SK-N-SH (cell line): ENCODE results near the gene ASXL2. TPM values are rescaled to one million over a fixed set of nuclear protein-coding genes. Genes with fewer than 3 reads are reported as not detected.

ENCODE experiments used
- CTCF ChIA-PET: fragments of 300-600, 350-600 bp; formaldehyde crosslinking; extraction: SDS; loops from one replicate; lab custom pipeline; 2021; lab: Yijun Ruan, JAX
- POLR2A ChIA-PET: fragments of 350-600 bp; sonication (Branson Sonifier 250); formaldehyde crosslinking; extraction: SDS; loops from one replicate; lab custom pipeline; 2020; ENCODE audit warnings: antibody characterized with exemption, inconsistent platforms; lab: Yijun Ruan, JAX
- DNase-seq: peaks from one replicate; pipeline ENCODE4 v3.0.0; 2012
- H2AFZ ChIP-seq: fragments of 200-600 bp; sonication (generic); 2 replicates; pipeline ENCODE4 v1.8.1; 2016; ENCODE audit warnings: antibody characterized with exemption, mild to moderate bottlenecking, low read depth
- H3F3A ChIP-seq: fragments of 200-600 bp; sonication (generic); replicated peaks from 2 replicates; pipeline ENCODE3; 2016; ENCODE audit warnings: antibody characterized with exemption, mild to moderate bottlenecking; ENCODE audit not compliant: insufficient read depth
- H3K27ac ChIP-seq, 2 experiments: fragments of 200-500 bp in 1 of 2; fragments of 200-600 bp in 1 of 2; sonication (Bioruptor generic) in 1 of 2; sonication (generic), shearing (Covaris generic) in 1 of 2; 2 replicates each; pipeline versions ENCODE4 v1.5.1 to v1.6.1; 2014 to 2016; ENCODE audit warnings: low read depth in 2 of 2, inconsistent platforms in 1 of 2, low read length in 1 of 2, mild to moderate bottlenecking in 1 of 2, mixed read lengths in 1 of 2
- H3K27me3 ChIP-seq: fragments of 200-600 bp; sonication (generic), shearing (Covaris generic); 2 replicates; pipeline ENCODE4 v1.6.1; 2016; ENCODE audit warnings: mixed run types; ENCODE audit not compliant: insufficient read depth
- H3K36me3 ChIP-seq, 2 experiments: fragments of 200-500 bp in 1 of 2; fragments of 200-600 bp in 1 of 2; sonication (Bioruptor generic) in 1 of 2; sonication (generic) in 1 of 2; replicated peaks in 1 of 2; 2 replicates each; pipeline versions ENCODE3 to v1.5.1; 2014 to 2016; ENCODE audit warnings: low read length in 1 of 2, mild to moderate bottlenecking in 1 of 2; ENCODE audit not compliant: insufficient read depth in 2 of 2, control insufficient read depth in 1 of 2
- H3K4me1 ChIP-seq, 2 experiments: fragments of 200-500 bp in 1 of 2; fragments of 200-600 bp in 1 of 2; sonication (Bioruptor generic) in 1 of 2; sonication (generic), shearing (Covaris generic) in 1 of 2; 2 replicates each; pipeline versions ENCODE4 v1.5.1 to v1.6.1; 2014 to 2016; ENCODE audit warnings: low read depth in 1 of 2, low read length in 1 of 2, mixed run types in 1 of 2; ENCODE audit not compliant: insufficient read depth in 2 of 2, control insufficient read depth in 1 of 2
- H3K4me2 ChIP-seq: fragments of 200-600 bp; sonication (generic), shearing (Covaris generic); 2 replicates; pipeline ENCODE4 v1.6.1; 2017; ENCODE audit warnings: mixed run types
- H3K4me3 ChIP-seq, 2 experiments: fragments of 200-500 bp in 1 of 2; fragments of 200-600 bp in 1 of 2; sonication (Bioruptor generic) in 1 of 2; sonication (generic), shearing (Covaris generic) in 1 of 2; 2 replicates each; pipeline versions ENCODE4 v1.5.1 to v1.8.1; 2014 to 2016; ENCODE audit warnings: low read depth in 2 of 2, inconsistent platforms in 1 of 2, low read length in 1 of 2, mild to moderate bottlenecking in 1 of 2, mixed read lengths in 1 of 2, moderate library complexity in 1 of 2
- H3K79me2 ChIP-seq: fragments of 200-600 bp; sonication (generic); 2 replicates; pipeline ENCODE4 v1.8.1; 2017; ENCODE audit warnings: mild to moderate bottlenecking; ENCODE audit not compliant: insufficient read depth
- H3K9ac ChIP-seq: fragments of 200-600 bp; sonication (generic); 2 replicates; pipeline ENCODE4 v1.6.1; 2017; ENCODE audit warnings: mixed run types
- H3K9me2 ChIP-seq: fragments of 200-600 bp; sonication (generic); 2 replicates; pipeline ENCODE4 v1.6.1; 2017; ENCODE audit warnings: mixed run types
- H3K9me3 ChIP-seq: fragments of 200-600 bp; sonication (generic); 2 replicates; pipeline ENCODE4 v1.6.1; 2017; ENCODE audit warnings: mixed run types, mild to moderate bottlenecking, moderate library complexity
- H4K20me1 ChIP-seq: fragments of 200-600 bp; sonication (generic); 2 replicates; pipeline ENCODE4 v1.6.1; 2017; ENCODE audit warnings: mild to moderate bottlenecking, mixed run types; ENCODE audit not compliant: insufficient read depth
- MEF2A ChIP-seq: IDR thresholded peaks from 2 replicates; pipeline ENCODE4 v1.4.0; 2012; ENCODE audit warnings: low read depth, borderline replicate concordance
- POLR2AphosphoS5 ChIP-seq: IDR thresholded peaks from 2 replicates; pipeline ENCODE4 v1.6.1; 2012; ENCODE audit warnings: low read depth, low read length
- RFX5 ChIP-seq: IDR thresholded peaks from 2 replicates; pipeline ENCODE4 v1.6.1; 2012; ENCODE audit warnings: mild to moderate bottlenecking, improper control_type of control experiment, low read length
- TEAD4 ChIP-seq: IDR thresholded peaks from 2 replicates; pipeline ENCODE4 v1.4.0; 2012; ENCODE audit warnings: mild to moderate bottlenecking, borderline replicate concordance; ENCODE audit not compliant: insufficient read depth
- USF1 ChIP-seq: IDR thresholded peaks from 2 replicates; pipeline ENCODE4 v1.4.0; 2012; ENCODE audit warnings: low read depth, borderline replicate concordance
- YY1 ChIP-seq: IDR thresholded peaks from 2 replicates; pipeline ENCODE4 v1.4.0; 2012; ENCODE audit warnings: low read depth, mild to moderate bottlenecking
- WGBS: methylation state at CpG from one replicate; pipeline ENCODE4 v1.1.6; 2017; ENCODE audit warnings: low lambda C conversion rate; 5-methylcytosine and 5-hydroxymethylcytosine counted together
- polyA plus RNA-seq, 3 experiments: library from polyadenylated mRNA; depleted of rRNA; stranded (reverse); fragments of >200 nt; gene quantifications; 2 replicates each; pipeline ENCODE4 v1.2.3, GENCODE V29; 2012
- TF ChIP-seq, protein P1 (sequence below): IDR thresholded peaks from 2 replicates; pipeline ENCODE4; 2012
- TF ChIP-seq, protein P2 (sequence below): IDR thresholded peaks from 2 replicates; pipeline ENCODE4 v1.4.0; 2012; ENCODE audit warnings: low read depth
- TF ChIP-seq, protein P3 (sequence below): fragments of 150-350 bp; IDR thresholded peaks from 2 replicates; pipeline ENCODE4 v1.6.1; 2017; ENCODE audit warnings: antibody characterized with exemption, low read length, low read depth, borderline replicate concordance
- TF ChIP-seq, protein P4 (sequence below): IDR thresholded peaks from 2 replicates; pipeline ENCODE4 v1.6.1; 2012; ENCODE audit warnings: mild to moderate bottlenecking, low read depth, low read length, moderate library complexity

Gene ASXL2
- polyA plus RNA-seq, 1 of the 3 experiments (the other 2 are of a cell fraction) = 4.8 TPM

GRCh38 chr2:25838152-25838756 is 40.0 kb downstream of the ASXL2 start:
- no peak overlapping the region for H2AFZ ChIP-seq
- no peaks in the 10 kb centered on the region for H3K9me3 ChIP-seq
- peaks cover 3 to 14% of the 10 kb centered on the region in 2 experiments for H3K36me3 ChIP-seq
- DNase-seq = no peak
- ChIA-PET CTCF (interaction anchor here (0.6 to 9.5 kb wide), 3 partner anchors 16 to 118 kb away, joined by 3 to 90 read pairs (median 3); no protein-coding TSS in a partner anchor), POLR2A (interaction anchor here (0.7 kb wide), 1 partner anchor 8 kb away, joined by 3 read pairs; no protein-coding TSS in a partner anchor)
- no peaks in the 10 kb centered on the region for H4K20me1 ChIP-seq
- 93% methylated on average over 2 of the region's 2 CpGs for WGBS
- no peak overlapping the region for H3K4me3 ChIP-seq
- H3F3A ChIP-seq = peaks cover 5% of the 10 kb centered on the region
- H3K9ac ChIP-seq = no peak overlapping the region
- TF ChIP-seq, protein P1, sequence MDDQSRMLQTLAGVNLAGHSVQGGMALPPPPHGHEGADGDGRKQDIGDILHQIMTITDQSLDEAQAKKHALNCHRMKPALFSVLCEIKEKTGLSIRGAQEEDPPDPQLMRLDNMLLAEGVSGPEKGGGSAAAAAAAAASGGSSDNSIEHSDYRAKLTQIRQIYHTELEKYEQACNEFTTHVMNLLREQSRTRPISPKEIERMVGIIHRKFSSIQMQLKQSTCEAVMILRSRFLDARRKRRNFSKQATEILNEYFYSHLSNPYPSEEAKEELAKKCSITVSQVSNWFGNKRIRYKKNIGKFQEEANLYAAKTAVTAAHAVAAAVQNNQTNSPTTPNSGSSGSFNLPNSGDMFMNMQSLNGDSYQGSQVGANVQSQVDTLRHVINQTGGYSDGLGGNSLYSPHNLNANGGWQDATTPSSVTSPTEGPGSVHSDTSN = no peak
- TF ChIP-seq RFX5 = no peak
- no peak for TF ChIP-seq TEAD4
- TF ChIP-seq, protein P2, sequence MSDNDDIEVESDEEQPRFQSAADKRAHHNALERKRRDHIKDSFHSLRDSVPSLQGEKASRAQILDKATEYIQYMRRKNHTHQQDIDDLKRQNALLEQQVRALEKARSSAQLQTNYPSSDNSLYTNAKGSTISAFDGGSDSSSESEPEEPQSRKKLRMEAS = no peak
- TF ChIP-seq POLR2AphosphoS5 = no peak
- TF ChIP-seq, protein P3, sequence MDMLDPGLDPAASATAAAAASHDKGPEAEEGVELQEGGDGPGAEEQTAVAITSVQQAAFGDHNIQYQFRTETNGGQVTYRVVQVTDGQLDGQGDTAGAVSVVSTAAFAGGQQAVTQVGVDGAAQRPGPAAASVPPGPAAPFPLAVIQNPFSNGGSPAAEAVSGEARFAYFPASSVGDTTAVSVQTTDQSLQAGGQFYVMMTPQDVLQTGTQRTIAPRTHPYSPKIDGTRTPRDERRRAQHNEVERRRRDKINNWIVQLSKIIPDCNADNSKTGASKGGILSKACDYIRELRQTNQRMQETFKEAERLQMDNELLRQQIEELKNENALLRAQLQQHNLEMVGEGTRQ = no peak
- TF ChIP-seq YY1 = no peak
- TF ChIP-seq, protein P4, sequence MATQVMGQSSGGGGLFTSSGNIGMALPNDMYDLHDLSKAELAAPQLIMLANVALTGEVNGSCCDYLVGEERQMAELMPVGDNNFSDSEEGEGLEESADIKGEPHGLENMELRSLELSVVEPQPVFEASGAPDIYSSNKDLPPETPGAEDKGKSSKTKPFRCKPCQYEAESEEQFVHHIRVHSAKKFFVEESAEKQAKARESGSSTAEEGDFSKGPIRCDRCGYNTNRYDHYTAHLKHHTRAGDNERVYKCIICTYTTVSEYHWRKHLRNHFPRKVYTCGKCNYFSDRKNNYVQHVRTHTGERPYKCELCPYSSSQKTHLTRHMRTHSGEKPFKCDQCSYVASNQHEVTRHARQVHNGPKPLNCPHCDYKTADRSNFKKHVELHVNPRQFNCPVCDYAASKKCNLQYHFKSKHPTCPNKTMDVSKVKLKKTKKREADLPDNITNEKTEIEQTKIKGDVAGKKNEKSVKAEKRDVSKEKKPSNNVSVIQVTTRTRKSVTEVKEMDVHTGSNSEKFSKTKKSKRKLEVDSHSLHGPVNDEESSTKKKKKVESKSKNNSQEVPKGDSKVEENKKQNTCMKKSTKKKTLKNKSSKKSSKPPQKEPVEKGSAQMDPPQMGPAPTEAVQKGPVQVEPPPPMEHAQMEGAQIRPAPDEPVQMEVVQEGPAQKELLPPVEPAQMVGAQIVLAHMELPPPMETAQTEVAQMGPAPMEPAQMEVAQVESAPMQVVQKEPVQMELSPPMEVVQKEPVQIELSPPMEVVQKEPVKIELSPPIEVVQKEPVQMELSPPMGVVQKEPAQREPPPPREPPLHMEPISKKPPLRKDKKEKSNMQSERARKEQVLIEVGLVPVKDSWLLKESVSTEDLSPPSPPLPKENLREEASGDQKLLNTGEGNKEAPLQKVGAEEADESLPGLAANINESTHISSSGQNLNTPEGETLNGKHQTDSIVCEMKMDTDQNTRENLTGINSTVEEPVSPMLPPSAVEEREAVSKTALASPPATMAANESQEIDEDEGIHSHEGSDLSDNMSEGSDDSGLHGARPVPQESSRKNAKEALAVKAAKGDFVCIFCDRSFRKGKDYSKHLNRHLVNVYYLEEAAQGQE = no peak
- no peak for TF ChIP-seq USF1
- no peak for TF ChIP-seq MEF2A
- no peaks in the 10 kb centered on the region for H3K27me3 ChIP-seq
- no peak overlapping the region for H3K4me2 ChIP-seq
- peaks cover 0 to 2% of the 10 kb centered on the region in 2 experiments; a peak in 1 of 4 replicates for H3K4me1 ChIP-seq
- no peak overlapping the region for H3K27ac ChIP-seq
- H3K79me2 ChIP-seq = peaks cover 61% of the 10 kb centered on the region
- H3K9me2 ChIP-seq = no peaks in the 10 kb centered on the region
